Duodenal mucosa (tissue), 2 donors: Measurements from ENCODE around the gene UBIAD1.

ENCODE experiments used
- H3K27ac ChIP-seq: one replicate; pipeline ENCODE4 v1.7.0; 2013; ENCODE audit warnings: low read depth, low read length
- H3K27me3 ChIP-seq, 2 donors: one replicate each; pipeline ENCODE4 v1.7.0; 2013; ENCODE audit warnings: low read length in 2 of 2, control low read depth in 1 of 2; ENCODE audit not compliant: insufficient read depth in 2 of 2, control insufficient read depth in 1 of 2
- H3K36me3 ChIP-seq, 2 donors: one replicate each; pipeline ENCODE4 v1.7.0; 2013; ENCODE audit warnings: low read length in 2 of 2, control low read depth in 1 of 2; ENCODE audit not compliant: insufficient read depth in 2 of 2, control insufficient read depth in 1 of 2
- H3K4me1 ChIP-seq, 2 donors: one replicate each; pipeline ENCODE4 v1.7.0; 2013; ENCODE audit warnings: low read length in 2 of 2, control low read depth in 1 of 2; ENCODE audit not compliant: insufficient read depth in 2 of 2, control insufficient read depth in 1 of 2
- H3K4me3 ChIP-seq, 2 donors: one replicate each; pipeline ENCODE4 v1.7.0; 2013; ENCODE audit warnings: low read length in 2 of 2, low read depth in 1 of 2
- H3K9ac ChIP-seq, 2 donors: one replicate each; pipeline ENCODE4 v1.7.0; 2013; ENCODE audit warnings: low read length in 2 of 2, low read depth in 1 of 2
- H3K9me3 ChIP-seq, 2 donors: one replicate each; pipeline ENCODE4 v1.7.0; 2013; ENCODE audit warnings: low read length in 2 of 2, control low read depth in 1 of 2; ENCODE audit not compliant: control insufficient read depth in 1 of 2

UBIAD1 gene

GRCh38 chr1:11279630-11280029, 6.6 kb downstream of the UBIAD1 start:
- Histone ChIP-seq H3K27ac (no peak overlapping the region), H3K4me3 (no peak overlapping the region), H3K36me3 (peaks cover 4 to 21% of the 10 kb centered on the region in 2 donors), H3K27me3 (no peaks in the 10 kb centered on the region), H3K4me1 (peaks cover 7 to 23% of the 10 kb centered on the region in 2 donors), H3K9ac (no peak overlapping the region), H3K9me3 (no peaks in the 10 kb centered on the region)

DNA sequence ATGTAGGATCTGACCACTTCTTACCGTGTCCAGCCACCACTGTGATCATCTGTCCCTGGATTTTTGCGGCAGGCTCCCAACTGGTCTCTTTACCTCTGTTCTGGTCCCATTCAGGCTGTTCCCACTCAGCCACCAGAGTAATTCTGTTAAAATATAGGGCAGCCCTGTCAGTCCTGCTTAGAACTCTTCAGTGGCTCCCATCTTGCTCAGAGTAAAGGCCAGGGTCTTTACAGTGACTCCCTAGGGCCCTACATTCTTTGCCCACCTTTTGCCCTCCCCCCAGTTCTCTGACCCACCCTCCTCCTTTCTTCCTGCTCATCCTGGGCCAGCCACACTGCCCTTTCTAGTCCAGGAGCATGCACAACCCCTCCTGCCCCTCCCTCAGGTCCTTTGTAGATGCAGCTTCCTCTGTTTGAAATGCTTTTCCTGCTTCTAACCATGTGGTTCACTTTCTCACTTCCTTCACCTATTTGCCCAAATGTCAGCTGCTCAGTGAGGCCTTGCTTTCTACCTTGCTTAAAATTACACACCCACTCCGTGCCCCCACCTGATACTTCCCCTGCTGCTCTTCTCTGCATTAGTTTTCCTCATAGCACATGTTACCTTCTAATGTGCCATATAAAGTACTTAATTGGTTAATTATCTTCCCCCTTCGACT, 7.8 kb downstream of the UBIAD1 start:
- no peaks in the 10 kb centered on the region for H3K27me3 ChIP-seq
- H3K4me3 ChIP-seq: no peak overlapping the region
- peaks cover 6 to 29% of the 10 kb centered on the region in 2 donors for H3K36me3 ChIP-seq
- H3K9me3 ChIP-seq: no peaks in the 10 kb centered on the region
- H3K9ac ChIP-seq: no peak overlapping the region
- H3K4me1 ChIP-seq: peaks cover 3 to 11% of the 10 kb centered on the region in 2 donors
- H3K27ac ChIP-seq: no peak overlapping the region

DNA sequence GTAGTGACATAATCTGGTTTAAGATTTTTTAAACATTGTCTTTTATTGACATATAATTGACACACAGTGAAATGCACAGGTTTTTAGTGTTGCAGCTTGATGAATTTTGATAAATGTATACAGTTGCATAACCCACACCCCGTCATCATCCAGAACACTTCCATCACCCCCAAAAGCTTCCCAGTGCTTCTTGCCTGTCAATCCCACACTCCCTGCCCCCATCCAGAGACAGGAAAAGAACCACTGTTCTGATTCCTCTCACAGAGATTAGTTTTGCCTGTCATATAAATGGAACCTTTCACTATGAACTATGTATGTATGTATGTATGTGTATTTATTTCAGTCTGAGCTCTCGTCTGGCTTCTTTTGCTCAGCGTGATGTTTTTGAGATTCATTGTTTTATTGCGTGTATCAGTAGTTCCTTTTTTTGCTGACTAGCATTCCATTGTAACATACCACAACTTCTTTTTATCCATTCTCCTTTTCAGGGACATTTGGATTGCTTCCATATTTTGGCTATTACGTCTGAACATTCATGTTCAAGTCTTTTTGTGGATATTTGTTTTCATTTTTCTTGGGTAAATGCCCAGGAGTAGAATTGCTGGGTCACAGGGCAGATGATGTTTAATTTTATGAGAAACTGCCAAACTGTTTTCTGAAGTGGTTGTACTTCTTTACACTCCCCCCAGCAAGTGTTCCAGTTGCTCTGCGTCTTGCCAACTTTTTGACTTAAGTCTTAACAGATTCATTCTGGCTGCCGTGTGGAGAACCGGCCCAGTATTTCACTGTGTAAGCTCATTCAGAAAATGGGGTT, 8.7 kb downstream of the UBIAD1 start:
- no peak overlapping the region for H3K27ac ChIP-seq

GRCh38 chr1:11283151-11283550, 10.2 kb downstream of the UBIAD1 start:
- no peaks in the 10 kb centered on the region for H3K9me3 ChIP-seq
- no peak overlapping the region for H3K9ac ChIP-seq
- H3K4me1 ChIP-seq: peaks cover 0 to 10% of the 10 kb centered on the region in 2 donors
- H3K36me3 ChIP-seq: peaks cover 7 to 47% of the 10 kb centered on the region in 2 donors
- no peak overlapping the region for H3K4me3 ChIP-seq
- H3K27me3 ChIP-seq: no peaks in the 10 kb centered on the region
- H3K27ac ChIP-seq: no peak overlapping the region

More for the DNA sequence above, 8.7 kb downstream of the UBIAD1 start:
- peaks cover 7 to 36% of the 10 kb centered on the region in 2 donors for H3K36me3 ChIP-seq
- H3K9ac ChIP-seq: no peak overlapping the region
- peaks cover 0 to 10% of the 10 kb centered on the region in 2 donors for H3K4me1 ChIP-seq
- H3K9me3 ChIP-seq: no peaks in the 10 kb centered on the region
- no peak overlapping the region for H3K4me3 ChIP-seq
- no peaks in the 10 kb centered on the region for H3K27me3 ChIP-seq

- no peak overlapping the region for H3K4me3 ChIP-seq
- peaks cover 0 to 10% of the 10 kb centered on the region in 2 donors for H3K4me1 ChIP-seq
- peaks cover 7 to 40% of the 10 kb centered on the region in 2 donors for H3K36me3 ChIP-seq
- no peak overlapping the region for H3K27ac ChIP-seq
- H3K27me3 ChIP-seq: no peaks in the 10 kb centered on the region
- H3K9ac ChIP-seq: no peak overlapping the region
- H3K9me3 ChIP-seq: no peaks in the 10 kb centered on the region
Observed at GRCh38 chr1:11284784-11285183, 11.8 kb downstream of the UBIAD1 start.

DNA sequence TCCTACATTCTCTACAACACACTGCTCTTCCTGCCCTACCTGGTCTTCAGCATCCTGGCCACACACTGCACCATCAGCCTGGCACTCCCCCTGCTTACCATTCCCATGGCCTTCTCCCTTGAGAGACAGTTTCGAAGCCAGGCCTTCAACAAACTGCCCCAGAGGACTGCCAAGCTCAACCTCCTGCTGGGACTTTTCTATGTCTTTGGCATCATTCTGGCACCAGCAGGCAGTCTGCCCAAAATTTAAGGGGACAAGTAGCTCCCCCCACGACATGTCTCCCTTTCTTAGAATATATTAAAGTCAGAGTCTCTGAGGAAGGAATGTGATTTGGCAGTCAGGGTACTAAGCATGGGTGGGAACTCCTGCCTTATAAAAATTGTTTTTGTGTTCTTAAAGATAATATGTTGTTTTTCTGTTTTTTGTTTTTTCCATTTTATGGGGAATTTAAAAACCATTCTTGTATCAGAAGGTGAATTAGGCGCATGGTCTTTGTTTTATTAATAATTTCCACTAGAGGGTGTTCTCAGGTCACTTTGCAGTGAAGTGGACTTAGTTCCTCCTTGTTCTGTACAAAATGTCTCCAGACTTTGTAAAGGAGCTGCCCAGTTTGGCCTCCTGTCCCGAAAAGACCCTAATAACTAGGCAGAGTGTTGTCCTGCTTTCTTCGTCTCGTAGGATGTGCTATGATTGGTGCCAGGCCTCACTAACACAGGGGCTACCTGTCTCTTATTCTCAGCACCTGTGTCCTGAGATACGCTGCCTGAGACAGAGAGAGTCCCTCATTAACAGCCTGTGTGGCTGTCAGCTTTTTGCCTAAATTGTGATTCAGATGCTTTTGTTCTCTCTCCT, 13.1 kb downstream of the UBIAD1 start:
- Histone ChIP-seq H3K27ac (no peak overlapping the region), H3K27me3 (no peaks in the 10 kb centered on the region), H3K4me3 (no peak overlapping the region), H3K36me3 (peaks cover 7 to 33% of the 10 kb centered on the region in 2 donors), H3K9ac (no peak overlapping the region), H3K9me3 (no peaks in the 10 kb centered on the region), H3K4me1 (peaks cover 0 to 7% of the 10 kb centered on the region in 2 donors)

DNA sequence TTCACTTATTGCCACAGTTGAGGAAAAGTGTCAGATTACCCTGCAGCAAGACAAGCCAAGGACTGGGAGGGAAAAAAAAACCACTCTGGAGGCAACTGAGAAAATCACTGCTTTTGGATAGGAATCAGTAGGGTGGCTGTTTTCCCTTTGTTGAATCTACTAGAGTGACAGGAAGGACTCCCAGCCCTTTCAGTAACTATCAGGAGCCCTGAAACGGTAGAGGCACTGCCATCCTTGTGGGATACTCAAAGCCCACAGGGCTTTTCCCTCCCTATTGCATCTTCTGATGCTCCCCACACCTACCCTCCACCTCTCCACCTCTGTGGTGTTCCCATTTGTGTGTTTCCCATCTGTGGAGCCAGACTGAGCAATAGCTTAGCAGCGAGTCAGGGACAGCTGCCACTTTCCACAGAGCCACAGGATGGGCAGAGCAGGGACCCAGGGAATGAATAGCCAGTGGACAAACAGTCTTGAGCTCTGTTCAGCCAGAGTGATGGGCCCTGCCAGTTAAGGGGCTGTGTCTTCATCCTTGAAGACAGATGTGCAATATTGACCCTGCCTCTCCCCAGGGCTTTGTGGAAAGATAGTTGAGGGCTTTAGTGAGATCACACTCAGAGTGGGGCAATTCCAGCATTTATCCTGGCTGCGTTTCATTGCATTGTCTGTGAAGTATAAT, 13.9 kb downstream of the UBIAD1 start:
- no peak overlapping the region for H3K9ac ChIP-seq
- H3K27me3 ChIP-seq: no peaks in the 10 kb centered on the region
- H3K36me3 ChIP-seq: peaks cover 7 to 34% of the 10 kb centered on the region in 2 donors
- no peaks in the 10 kb centered on the region for H3K9me3 ChIP-seq
- no peak overlapping the region for H3K27ac ChIP-seq
- H3K4me3 ChIP-seq: no peak overlapping the region
- H3K4me1 ChIP-seq: no peaks in the 10 kb centered on the region

DNA sequence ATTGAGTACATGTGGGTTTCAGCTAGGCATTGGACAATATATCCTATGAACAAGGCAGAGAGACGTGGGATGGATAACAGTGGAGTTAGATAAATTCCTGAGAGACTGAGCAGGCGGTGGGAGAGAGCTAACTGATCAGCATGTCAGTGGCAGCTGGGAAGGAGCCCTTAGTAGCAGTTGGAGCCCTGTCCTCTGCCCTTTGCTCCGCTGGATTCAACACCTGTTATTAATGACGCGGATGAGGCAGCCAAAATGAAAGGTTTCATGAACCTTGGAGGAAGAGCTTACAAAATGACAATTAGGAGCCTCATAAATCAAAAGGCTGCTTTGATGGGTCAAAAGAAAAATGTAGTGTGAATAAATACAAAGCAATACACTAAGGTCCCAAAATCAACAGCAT, 16.1 kb downstream of the UBIAD1 start:
- Histone ChIP-seq H3K27me3 (no peaks in the 10 kb centered on the region), H3K27ac (no peak overlapping the region), H3K9ac (no peak overlapping the region), H3K36me3 (peaks cover 7 to 34% of the 10 kb centered on the region in 2 donors), H3K4me1 (no peaks in the 10 kb centered on the region), H3K9me3 (no peaks in the 10 kb centered on the region), H3K4me3 (no peak overlapping the region)

GRCh38 chr1:11291049-11291448, 18.1 kb downstream of the UBIAD1 start:
- Histone ChIP-seq H3K4me3 (no peak overlapping the region), H3K27ac (no peak overlapping the region), H3K36me3 (peaks cover 0 to 42% of the 10 kb centered on the region in 2 donors)

More at GRCh38 chr1:11291049-11291448, 18.1 kb downstream of the UBIAD1 start:
- Histone ChIP-seq H3K9ac (no peak overlapping the region), H3K27me3 (no peaks in the 10 kb centered on the region), H3K4me1 (no peaks in the 10 kb centered on the region), H3K9me3 (no peaks in the 10 kb centered on the region)
